ENCODE results near the gene NR2F1-AS1. TPM values are rescaled to one million over a fixed set of nuclear protein-coding genes. Genes with fewer than 3 reads are reported as not detected.

Gene NR2F1-AS1
- polyA plus RNA-seq, 1 donor from 2014 or later = not detected

DNA sequence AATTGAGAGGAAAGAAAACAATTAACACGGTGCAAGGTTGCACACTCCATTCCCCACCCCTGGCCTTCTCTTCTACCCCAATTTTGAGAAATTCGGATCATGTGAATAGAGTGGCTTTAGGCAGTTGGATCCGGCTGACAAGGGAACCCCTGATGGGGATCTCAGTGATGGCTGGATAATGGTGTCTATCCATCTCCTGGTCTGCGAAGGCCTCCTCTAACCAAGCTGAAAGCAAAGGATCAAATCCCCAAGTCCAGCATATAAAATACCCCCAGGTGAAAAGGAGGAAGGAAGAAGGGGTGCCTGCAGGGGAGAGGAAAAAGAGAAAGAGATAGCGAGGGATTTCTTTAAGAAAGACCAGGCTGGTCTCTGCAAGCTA lies 18.0 kb upstream of the NR2F1-AS1 start:
- Mint-ChIP-seq H3K4me1 (peaks cover 0 to 4% (median 2%) of the 10 kb centered on the region in 3 donors), H3K4me3 (no peak overlapping the region), H3K27me3 (peaks cover 31% of the 10 kb centered on the region), H3K27ac (no peak overlapping the region), H3K9me3 (peaks cover 0 to 11% (median 4%) of the 10 kb centered on the region in 3 donors), H3K36me3 (peaks cover 2% of the 10 kb centered on the region)

GRCh38 chr5:93598091-93599000 lies 17.3 kb upstream of the NR2F1-AS1 start:
- Mint-ChIP-seq H3K27me3 (peaks cover 33% of the 10 kb centered on the region), H3K36me3 (no peaks in the 10 kb centered on the region), H3K4me3 (peak overlapping the region in 1 of 4 donors; percentile 15)

GRCh38 chr5:93596676-93597490 lies 15.9 kb upstream of the NR2F1-AS1 start:
- Mint-ChIP-seq H3K36me3 (no peaks in the 10 kb centered on the region), H3K4me3 (peak overlapping the region in 1 of 4 donors; percentile 72), H3K9me3 (peaks cover 0 to 8% (median 4%) of the 10 kb centered on the region in 3 donors), H3K4me1 (peaks cover 0 to 4% (median 2%) of the 10 kb centered on the region in 3 donors), H3K27me3 (peaks cover 41% of the 10 kb centered on the region), H3K27ac (peak overlapping the region in 1 of 3 donors; percentile 95)

More at GRCh38 chr5:93598091-93599000, 17.3 kb upstream of the NR2F1-AS1 start:
- peaks cover 0 to 11% (median 4%) of the 10 kb centered on the region in 3 donors for H3K9me3 Mint-ChIP-seq
- H3K4me1 Mint-ChIP-seq = peaks cover 0 to 4% (median 2%) of the 10 kb centered on the region in 3 donors
- peak overlapping the region in 1 of 3 donors; percentile 18 for H3K27ac Mint-ChIP-seq

GRCh38 chr5:93596310-93596675 lies 15.3 kb upstream of the NR2F1-AS1 start:
- Mint-ChIP-seq H3K9me3 (peaks cover 0 to 8% (median 4%) of the 10 kb centered on the region in 3 donors), H3K4me1 (peaks cover 0 to 4% (median 2%) of the 10 kb centered on the region in 3 donors), H3K27ac (peak overlapping the region in 2 of 3 donors; percentile 23 to 95), H3K4me3 (peak overlapping the region in 3 of 4 donors; percentile 24 to 72 (median 46)), H3K27me3 (peaks cover 42% of the 10 kb centered on the region), H3K36me3 (no peaks in the 10 kb centered on the region)

- Mint-ChIP-seq H3K4me1 (peaks cover 0 to 4% (median 2%) of the 10 kb centered on the region in 3 donors), H3K4me3 (peak overlapping the region in 3 of 4 donors; percentile 14 to 72 (median 46)), H3K27me3 (peaks cover 44% of the 10 kb centered on the region), H3K9me3 (peaks cover 0 to 8% (median 4%) of the 10 kb centered on the region in 3 donors), H3K27ac (peak overlapping the region; percentile 23 to 95 (median 92)), H3K36me3 (no peaks in the 10 kb centered on the region)
Observed at GRCh38 chr5:93595420-93596147, 14.6 kb upstream of the NR2F1-AS1 start.

- H3K27me3 Mint-ChIP-seq = peaks cover 49% of the 10 kb centered on the region
- no peaks in the 10 kb centered on the region for H3K36me3 Mint-ChIP-seq
- peaks cover 0 to 8% (median 4%) of the 10 kb centered on the region in 3 donors for H3K9me3 Mint-ChIP-seq
- H3K4me3 Mint-ChIP-seq = peak overlapping the region in 2 of 4 donors; percentile 69 to 70
- peaks cover 0 to 4% (median 2%) of the 10 kb centered on the region in 3 donors for H3K4me1 Mint-ChIP-seq
- peak overlapping the region; percentile 33 to 95 (median 92) for H3K27ac Mint-ChIP-seq
Observed at GRCh38 chr5:93594591-93595419, 13.8 kb upstream of the NR2F1-AS1 start.

DNA sequence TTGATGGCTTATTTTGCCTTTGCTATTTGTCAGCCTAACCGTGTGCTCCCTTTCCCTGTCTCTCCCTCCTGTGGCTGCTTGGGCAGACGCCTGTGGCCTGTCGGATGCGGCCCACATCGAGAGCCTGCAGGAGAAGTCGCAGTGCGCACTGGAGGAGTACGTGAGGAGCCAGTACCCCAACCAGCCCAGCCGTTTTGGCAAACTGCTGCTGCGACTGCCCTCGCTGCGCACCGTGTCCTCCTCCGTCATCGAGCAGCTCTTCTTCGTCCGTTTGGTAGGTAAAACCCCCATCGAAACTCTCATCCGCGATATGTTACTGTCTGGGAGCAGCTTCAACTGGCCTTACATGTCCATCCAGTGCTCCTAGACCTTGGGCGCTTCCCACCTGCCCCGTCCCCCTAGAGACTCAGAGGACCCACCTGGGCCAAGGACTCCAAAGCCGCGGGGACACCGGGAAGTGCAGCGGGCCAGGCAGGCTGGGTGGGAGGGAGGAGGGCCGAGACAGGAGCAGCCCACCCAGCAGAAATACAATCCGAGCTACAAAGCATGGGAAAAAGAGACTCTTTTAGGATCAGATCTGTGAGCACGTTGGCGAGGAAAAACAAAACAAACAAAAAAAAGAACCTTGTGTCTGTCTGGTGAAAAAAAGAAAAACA lies 12.6 kb upstream of the NR2F1-AS1 start:
- no peak overlapping the region for H3K4me3 Mint-ChIP-seq
- peaks cover 2 to 14% (median 4%) of the 10 kb centered on the region in 3 donors for H3K9me3 Mint-ChIP-seq
- H3K27ac Mint-ChIP-seq = peak overlapping the region; percentile 16 to 23 (median 21)
- H3K36me3 Mint-ChIP-seq = peaks cover 3% of the 10 kb centered on the region
- peaks cover 3 to 5% (median 4%) of the 10 kb centered on the region in 3 donors for H3K4me1 Mint-ChIP-seq
- H3K27me3 Mint-ChIP-seq = peaks cover 61% of the 10 kb centered on the region

GRCh38 chr5:93592883-93593282 lies 11.9 kb upstream of the NR2F1-AS1 start:
- peaks cover 3% of the 10 kb centered on the region for H3K36me3 Mint-ChIP-seq
- H3K4me3 Mint-ChIP-seq = no peak overlapping the region
- H3K27me3 Mint-ChIP-seq = peaks cover 62% of the 10 kb centered on the region
- H3K9me3 Mint-ChIP-seq = peaks cover 2 to 14% (median 4%) of the 10 kb centered on the region in 3 donors
- H3K27ac Mint-ChIP-seq = peak overlapping the region in 1 of 3 donors; percentile 83
- peaks cover 4 to 5% (median 4%) of the 10 kb centered on the region in 3 donors for H3K4me1 Mint-ChIP-seq

GRCh38 chr5:93591323-93591945 lies 10.4 kb upstream of the NR2F1-AS1 start:
- peaks cover 4 to 7% (median 5%) of the 10 kb centered on the region in 3 donors for H3K4me1 Mint-ChIP-seq
- H3K4me3 Mint-ChIP-seq = peak overlapping the region in 1 of 4 donors; percentile 12
- peak overlapping the region in 1 of 3 donors; percentile 96 for H3K27ac Mint-ChIP-seq

DNA sequence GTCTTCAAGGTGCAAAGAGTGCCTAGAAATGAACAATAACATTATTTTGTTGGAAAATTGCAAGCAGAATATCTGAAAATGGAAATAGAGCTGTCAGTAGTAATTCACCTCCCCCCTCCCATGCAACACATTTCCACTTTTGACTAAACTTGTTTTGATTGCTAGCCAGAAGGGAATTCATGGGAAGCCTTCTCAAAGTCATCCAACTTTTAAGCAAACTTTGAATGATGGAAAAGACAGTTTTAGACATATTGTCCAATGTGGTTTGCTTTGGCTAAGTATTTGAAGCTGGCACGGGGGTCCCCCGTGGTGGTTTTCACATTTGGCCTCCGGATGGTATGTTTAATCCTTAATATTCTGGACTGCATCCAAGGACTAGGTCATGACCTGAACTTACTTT lies 9.5 kb upstream of the NR2F1-AS1 start:
- peaks cover 3% of the 10 kb centered on the region for H3K36me3 Mint-ChIP-seq
- H3K9me3 Mint-ChIP-seq = peaks cover 0 to 21% (median 2%) of the 10 kb centered on the region in 3 donors
- peaks cover 67% of the 10 kb centered on the region for H3K27me3 Mint-ChIP-seq
- H3K4me3 Mint-ChIP-seq = no peak overlapping the region
- peaks cover 4 to 11% (median 8%) of the 10 kb centered on the region in 3 donors for H3K4me1 Mint-ChIP-seq
- H3K27ac Mint-ChIP-seq = peak overlapping the region in 1 of 3 donors; percentile 96

More at GRCh38 chr5:93591323-93591945, 10.4 kb upstream of the NR2F1-AS1 start:
- H3K36me3 Mint-ChIP-seq = peaks cover 3% of the 10 kb centered on the region
- H3K9me3 Mint-ChIP-seq = peaks cover 2 to 20% (median 4%) of the 10 kb centered on the region in 3 donors
- H3K27me3 Mint-ChIP-seq = peaks cover 67% of the 10 kb centered on the region

- Mint-ChIP-seq H3K36me3 (peaks cover 3% of the 10 kb centered on the region), H3K27ac (peak overlapping the region in 2 of 3 donors; percentile 95 to 96), H3K27me3 (peaks cover 67% of the 10 kb centered on the region), H3K4me1 (peaks cover 4 to 11% (median 8%) of the 10 kb centered on the region in 3 donors), H3K9me3 (peaks cover 0 to 21% (median 2%) of the 10 kb centered on the region in 3 donors), H3K4me3 (peak overlapping the region in 1 of 4 donors; percentile 30)
Observed at GRCh38 chr5:93589829-93590215, 8.8 kb upstream of the NR2F1-AS1 start.

- Mint-ChIP-seq H3K27ac (peak overlapping the region; percentile 91 to 96 (median 95)), H3K27me3 (peaks cover 62% of the 10 kb centered on the region)
Observed at GRCh38 chr5:93589152-93589828, 8.3 kb upstream of the NR2F1-AS1 start.

More at GRCh38 chr5:93589152-93589828, 8.3 kb upstream of the NR2F1-AS1 start:
- peaks cover 3% of the 10 kb centered on the region for H3K36me3 Mint-ChIP-seq
- peak overlapping the region in 2 of 4 donors; percentile 51 to 69 for H3K4me3 Mint-ChIP-seq
- H3K9me3 Mint-ChIP-seq = peaks cover 0 to 21% (median 2%) of the 10 kb centered on the region in 3 donors
- peaks cover 4 to 11% (median 8%) of the 10 kb centered on the region in 3 donors for H3K4me1 Mint-ChIP-seq

All from IgD-negative memory B cell (primary cell).